Upper lobe of right lung (tissue), 1 donor: ENCODE measurements around the gene BRSK2. TPM values are rescaled to one million over a fixed set of nuclear protein-coding genes. Genes with fewer than 3 reads are reported as not detected.
A peak's percentile ranks its signal among the peaks of the same experiment; 100 is the strongest.

Source experiments
- ATAC-seq: fragments of 200-7000 bp; cut with Tn5 transposase; one replicate; pipeline ENCODE4 v1.9.1; 2020; ENCODE audit warnings: mild to moderate bottlenecking, moderate library complexity
- DNase-seq: peaks from one replicate; pipeline ENCODE4 v3.0.0-alpha.2; 2020
- H3K27ac ChIP-seq: fragments of 200-600 bp; one replicate; pipeline ENCODE4 v1.8.0; 2022
- H3K27me3 ChIP-seq: fragments of 200-600 bp; one replicate; pipeline ENCODE4 v1.8.0; 2022; ENCODE audit warnings: mild to moderate bottlenecking
- H3K36me3 ChIP-seq: fragments of 200-600 bp; one replicate; pipeline ENCODE4 v1.8.0; 2022
- H3K4me1 ChIP-seq: fragments of 200-600 bp; one replicate; pipeline ENCODE4 v1.8.0; 2022
- H3K4me3 ChIP-seq: fragments of 200-600 bp; one replicate; pipeline ENCODE4 v1.8.0; 2022; ENCODE audit warnings: mild to moderate bottlenecking
- H3K9me3 ChIP-seq: fragments of 200-600 bp; one replicate; pipeline ENCODE4 v1.8.0; 2022
- CTCF ChIP-seq: fragments of 200-600 bp; IDR thresholded peaks from one replicate; pipeline ENCODE4 v1.8.0; 2022; ENCODE audit warnings: antibody characterized with exemption
- intact Hi-C: fragments of 100-400 bp; cut with DNase I; formaldehyde crosslinking; loops from one replicate; pipeline ENCODE4 v1.11.0; 2022
- total RNA-seq: library from RNA; stranded (reverse); fragmentation: NEBNext Ultra II Directional; extraction: Animal tissue kit (Norgen Biotek cat#: 25700); gene quantifications from one replicate; pipeline ENCODE4 v1.2.1, GENCODE V29; 2021
- donor health status: DM: no; HTN: yes; CAD: no; lungs with severe emphysema.

Gene BRSK2
- total RNA-seq, 1 donor from 2014 or later: 0.26 TPM

GRCh38 chr11:1436468-1437039 lies 46.8 kb downstream of the BRSK2 start:
- TF ChIP-seq CTCF: no peak
- H3K9me3 ChIP-seq: no peaks in the 10 kb centered on the region
- ATAC-seq (no peak), DNase-seq (no peak)
- H3K27me3 ChIP-seq: peaks cover 38% of the 10 kb centered on the region
- H3K36me3 ChIP-seq: no peaks in the 10 kb centered on the region
- H3K4me1 ChIP-seq: no peaks in the 10 kb centered on the region
- H3K4me3 ChIP-seq: no peak overlapping the region
- no peak overlapping the region for H3K27ac ChIP-seq
- intact Hi-C loops: no loop called here

DNA sequence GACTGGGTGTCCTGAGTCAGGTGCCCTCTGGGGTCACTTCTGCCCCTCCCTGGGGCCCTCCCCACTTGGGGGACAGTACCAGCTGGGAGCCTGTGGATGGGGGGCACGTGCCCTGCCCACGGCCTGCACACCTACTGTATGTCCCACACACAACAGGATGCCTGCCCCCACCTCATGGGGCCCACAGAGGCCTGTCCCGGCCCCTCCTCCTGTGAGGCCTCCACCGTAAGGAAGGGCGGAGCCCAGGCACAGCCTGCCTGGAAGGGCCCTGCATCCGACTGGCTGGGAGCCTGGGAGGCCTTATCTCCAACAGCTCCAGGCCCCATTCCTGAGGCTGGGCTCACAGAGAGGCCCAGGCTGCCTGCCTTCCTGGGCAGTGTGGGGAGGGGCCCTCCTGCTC lies 47.8 kb downstream of the BRSK2 start:
- intact Hi-C loops: no loop called here
- H3K4me1 ChIP-seq: no peaks in the 10 kb centered on the region

DNA sequence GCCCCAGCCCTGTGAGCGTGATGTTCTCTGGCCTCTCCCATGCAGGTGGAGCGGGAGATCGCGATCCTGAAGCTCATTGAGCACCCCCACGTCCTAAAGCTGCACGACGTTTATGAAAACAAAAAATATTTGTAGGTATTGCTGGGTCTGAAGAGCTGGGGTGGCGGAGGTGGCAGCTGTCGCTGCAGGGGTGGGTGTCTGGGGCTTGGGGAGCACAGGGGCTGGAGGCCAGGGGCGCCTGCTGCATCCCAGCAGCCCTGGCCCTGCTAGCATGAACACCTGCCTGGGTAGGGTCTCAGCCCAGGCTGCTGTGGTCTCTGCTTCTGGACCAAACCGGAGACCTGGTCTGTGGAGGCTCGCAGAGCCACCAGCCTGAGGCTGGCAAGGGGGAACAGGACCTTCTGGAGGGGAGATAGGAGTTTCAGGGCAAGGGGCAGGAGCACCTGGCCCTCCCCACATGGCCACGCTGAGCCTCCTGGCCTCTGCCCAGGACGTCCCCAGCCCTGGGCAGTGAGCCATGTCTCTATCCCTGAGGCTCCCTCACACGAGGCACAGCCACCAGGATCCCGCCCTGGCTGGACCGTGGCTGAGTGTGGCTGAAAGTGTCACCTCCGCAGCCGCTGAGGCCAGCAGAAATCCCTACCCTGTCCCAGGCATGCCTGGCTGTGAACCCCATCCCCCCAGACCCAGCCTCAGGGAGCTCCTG lies 48.7 kb downstream of the BRSK2 start:
- H3K27ac ChIP-seq: no peak overlapping the region
- TF ChIP-seq CTCF: no peak
- peaks cover 46% of the 10 kb centered on the region for H3K27me3 ChIP-seq
- H3K4me1 ChIP-seq: no peaks in the 10 kb centered on the region
- ATAC-seq (no peak), DNase-seq (no peak)
- no peaks in the 10 kb centered on the region for H3K9me3 ChIP-seq
- H3K4me3 ChIP-seq: no peak overlapping the region
- H3K36me3 ChIP-seq: no peaks in the 10 kb centered on the region
- intact Hi-C loops: no loop called here

More for the DNA sequence above, 47.8 kb downstream of the BRSK2 start:
- H3K36me3 ChIP-seq: no peaks in the 10 kb centered on the region
- ATAC-seq (peak; percentile 47), DNase-seq (no peak)
- H3K4me3 ChIP-seq: no peak overlapping the region
- H3K27ac ChIP-seq: no peak overlapping the region
- no peaks in the 10 kb centered on the region for H3K9me3 ChIP-seq
- H3K27me3 ChIP-seq: peaks cover 42% of the 10 kb centered on the region
- TF ChIP-seq CTCF: no peak

- intact Hi-C loops: no loop called here
- Histone ChIP-seq H3K27ac (no peak overlapping the region), H3K4me3 (no peak overlapping the region), H3K9me3 (no peaks in the 10 kb centered on the region), H3K4me1 (no peaks in the 10 kb centered on the region), H3K27me3 (peaks cover 46% of the 10 kb centered on the region), H3K36me3 (no peaks in the 10 kb centered on the region)
- ATAC-seq (no peak), DNase-seq (no peak)
- no peak for TF ChIP-seq CTCF
Measured at GRCh38 chr11:1438967-1439330, 49.2 kb downstream of the BRSK2 start.

DNA sequence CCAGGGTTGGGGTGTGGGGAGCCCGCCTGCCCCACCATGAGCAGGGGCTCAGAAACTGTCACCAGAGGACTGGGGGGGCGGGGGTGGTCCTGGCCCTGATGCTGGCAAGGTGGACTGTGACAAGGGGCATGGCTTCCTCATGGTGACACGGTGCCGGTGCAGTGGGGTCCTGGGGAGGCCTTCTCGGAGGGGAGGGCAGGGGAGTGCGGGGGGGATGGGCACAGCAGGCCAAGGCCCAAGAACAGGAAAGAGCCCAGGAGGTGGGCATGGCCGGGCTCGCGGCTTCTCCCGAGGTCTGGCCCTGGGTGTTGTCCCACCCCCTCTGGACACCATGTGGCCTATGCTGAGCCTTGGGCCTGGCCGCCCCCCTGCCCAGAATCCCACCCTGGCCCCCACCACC lies 49.6 kb downstream of the BRSK2 start:
- intact Hi-C loops: no loop called here
- Histone ChIP-seq H3K4me1 (no peaks in the 10 kb centered on the region), H3K4me3 (no peak overlapping the region), H3K27me3 (peaks cover 47% of the 10 kb centered on the region), H3K9me3 (no peaks in the 10 kb centered on the region), H3K36me3 (no peaks in the 10 kb centered on the region), H3K27ac (no peak overlapping the region)
- DNase-seq: no peak
- no peak for ATAC-seq
- TF ChIP-seq CTCF: no peak
